Forelimb muscle (tissue), 1 donor: ENCODE data around the gene DRC3. TPM values are rescaled to one million over a fixed set of nuclear protein-coding genes. Genes with fewer than 3 reads are reported as not detected.
"Not testable (repeated sequence)": the region's sequence is repeated elsewhere in the genome, so short reads cannot be mapped to it uniquely, and the experiment has no call there.

Experiments used
- DNase-seq: peaks from one replicate; pipeline ENCODE4 v3.0.0-alpha.2; 2013; ENCODE audit warnings: low read depth
- polyA plus RNA-seq: library from polyadenylated mRNA; unstranded; fragments of 120-200 nt; gene quantifications from one replicate; pipeline ENCODE4 v1.2.1, GENCODE V29; 2013; ENCODE audit not compliant: insufficient read length

The DRC3 gene, protein sequence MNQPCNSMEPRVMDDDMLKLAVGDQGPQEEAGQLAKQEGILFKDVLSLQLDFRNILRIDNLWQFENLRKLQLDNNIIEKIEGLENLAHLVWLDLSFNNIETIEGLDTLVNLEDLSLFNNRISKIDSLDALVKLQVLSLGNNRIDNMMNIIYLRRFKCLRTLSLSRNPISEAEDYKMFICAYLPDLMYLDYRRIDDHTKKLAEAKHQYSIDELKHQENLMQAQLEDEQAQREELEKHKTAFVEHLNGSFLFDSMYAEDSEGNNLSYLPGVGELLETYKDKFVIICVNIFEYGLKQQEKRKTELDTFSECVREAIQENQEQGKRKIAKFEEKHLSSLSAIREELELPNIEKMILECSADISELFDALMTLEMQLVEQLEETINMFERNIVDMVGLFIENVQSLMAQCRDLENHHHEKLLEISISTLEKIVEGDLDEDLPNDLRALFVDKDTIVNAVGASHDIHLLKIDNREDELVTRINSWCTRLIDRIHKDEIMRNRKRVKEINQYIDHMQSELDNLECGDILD
- 6.6 TPM for polyA plus RNA-seq

DNA sequence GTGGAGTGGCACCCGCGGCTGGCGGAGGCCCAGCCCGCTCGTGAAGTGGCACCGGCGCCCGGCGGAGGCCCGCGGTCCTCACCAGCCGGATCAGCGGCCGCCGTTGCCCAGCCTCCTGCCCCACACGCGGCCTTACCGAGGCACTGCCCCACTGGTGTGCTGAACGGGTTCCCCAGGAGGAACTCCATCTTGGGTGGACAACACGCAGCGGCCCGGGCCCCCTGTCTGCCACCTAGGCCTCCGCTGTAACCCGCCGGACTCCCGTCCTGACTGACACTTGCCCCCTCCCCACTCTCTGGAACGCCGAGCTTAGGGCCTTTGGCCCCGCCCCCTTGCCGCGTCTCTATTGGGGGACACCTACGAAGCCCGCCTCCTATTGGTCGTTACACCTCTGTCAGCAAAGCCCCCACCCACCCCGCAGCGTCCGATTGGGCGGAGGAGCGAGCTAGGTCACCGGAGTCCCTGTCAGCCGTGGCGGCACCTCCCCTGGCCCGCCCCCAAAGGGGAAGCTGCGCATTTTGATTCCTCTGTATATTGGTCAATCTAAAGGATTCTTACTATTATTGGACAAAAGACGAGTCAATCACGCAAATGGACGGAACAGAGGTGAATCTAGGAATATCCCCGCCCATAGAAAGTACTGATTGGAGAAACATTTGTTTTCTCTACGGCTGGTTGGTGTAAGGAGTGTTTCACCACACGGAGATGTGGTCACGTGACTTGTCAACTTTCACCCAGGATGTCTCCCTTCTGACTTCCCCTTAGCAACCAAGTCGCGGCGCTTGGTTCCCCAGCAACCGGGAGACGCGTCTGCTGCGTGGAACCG lies at the start of gene DRC3, which contains the start of gene TOM1L2:
Gene DRC3, plus strand, starts transcription at position 737 of the 826 bp plus-strand sequence. CDS start 4,737 bp downstream, outside the sequence.
Gene TOM1L2, minus strand, starts transcription at position 275 of the 826 bp plus-strand sequence. Its CDS starts 87 bp downstream, at position 188.
- peak; percentile 100 for DNase-seq

DNA sequence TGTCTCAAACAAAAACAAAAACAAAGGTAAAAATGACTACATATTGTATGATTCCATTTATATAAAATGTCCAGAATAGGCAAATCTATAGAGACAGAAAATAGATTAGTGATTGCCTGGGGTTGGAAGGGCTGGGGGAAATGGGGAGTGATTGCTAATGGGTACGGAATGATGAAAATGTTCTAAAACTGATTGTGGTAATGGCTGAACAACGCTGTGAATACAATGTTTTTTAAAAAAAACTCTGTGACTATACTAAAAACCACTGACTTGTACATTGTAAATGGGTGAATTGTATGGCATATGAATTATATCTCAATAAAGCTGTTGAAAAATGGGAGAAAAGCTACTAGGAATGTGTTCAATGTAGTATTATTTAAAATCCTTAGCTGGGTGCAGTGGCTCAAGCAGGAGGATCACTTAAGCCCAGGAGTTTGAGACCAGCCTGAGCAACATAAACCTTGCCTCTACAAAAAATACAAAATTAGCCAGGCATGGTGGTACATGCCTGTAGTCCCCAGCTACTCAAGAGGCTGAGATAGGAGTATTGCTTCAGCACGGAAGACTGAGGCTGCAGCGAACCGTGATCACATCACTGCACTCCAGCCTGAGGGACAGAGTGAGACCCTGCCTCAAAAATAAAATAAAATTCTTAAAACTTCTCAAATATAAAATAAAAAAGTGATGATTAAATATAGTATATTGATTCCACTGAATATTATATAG lies 48.4 kb upstream of the DRC3 start:
- DNase-seq: no peak

DNA sequence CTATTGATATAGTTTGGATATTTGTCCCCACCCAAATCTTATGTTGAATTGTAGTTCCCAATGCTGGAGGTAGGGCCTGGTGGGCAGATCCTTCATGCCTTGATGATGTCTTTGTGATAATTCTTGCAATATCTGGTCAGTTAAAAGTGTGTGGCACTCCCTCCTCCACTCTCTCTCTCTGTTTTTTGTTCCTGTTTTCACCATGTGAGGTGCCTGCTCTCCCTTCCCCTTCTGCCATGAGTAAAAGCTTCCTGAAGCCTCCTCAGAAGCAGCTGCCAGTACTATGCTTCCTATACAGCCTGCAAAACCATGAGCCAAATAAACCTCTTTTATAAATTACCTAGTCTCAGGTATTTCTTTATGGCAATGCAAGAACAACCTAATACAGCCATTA lies 47.8 kb upstream of the DRC3 start:
- no peak for DNase-seq

DNA sequence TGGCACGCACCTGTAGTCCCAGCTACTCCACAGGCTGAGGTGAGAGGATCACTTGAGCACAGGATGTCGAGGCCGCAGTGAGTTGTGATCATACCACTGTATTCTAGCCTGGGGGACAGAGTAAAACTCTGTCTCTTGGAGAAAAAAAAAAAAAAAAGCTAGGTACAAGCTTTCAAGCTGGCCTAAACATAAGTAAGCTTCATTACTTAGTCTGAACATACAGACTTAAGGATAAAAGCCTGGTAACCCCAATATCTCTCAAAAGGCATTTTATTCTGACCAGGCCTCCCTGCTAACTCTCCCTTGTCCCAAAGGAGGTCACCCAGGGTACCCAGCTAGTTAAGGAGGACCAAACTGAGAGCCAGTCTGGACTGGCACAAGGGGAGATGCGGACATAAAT lies 46.6 kb upstream of the DRC3 start:
- DNase-seq: no peak

DNA sequence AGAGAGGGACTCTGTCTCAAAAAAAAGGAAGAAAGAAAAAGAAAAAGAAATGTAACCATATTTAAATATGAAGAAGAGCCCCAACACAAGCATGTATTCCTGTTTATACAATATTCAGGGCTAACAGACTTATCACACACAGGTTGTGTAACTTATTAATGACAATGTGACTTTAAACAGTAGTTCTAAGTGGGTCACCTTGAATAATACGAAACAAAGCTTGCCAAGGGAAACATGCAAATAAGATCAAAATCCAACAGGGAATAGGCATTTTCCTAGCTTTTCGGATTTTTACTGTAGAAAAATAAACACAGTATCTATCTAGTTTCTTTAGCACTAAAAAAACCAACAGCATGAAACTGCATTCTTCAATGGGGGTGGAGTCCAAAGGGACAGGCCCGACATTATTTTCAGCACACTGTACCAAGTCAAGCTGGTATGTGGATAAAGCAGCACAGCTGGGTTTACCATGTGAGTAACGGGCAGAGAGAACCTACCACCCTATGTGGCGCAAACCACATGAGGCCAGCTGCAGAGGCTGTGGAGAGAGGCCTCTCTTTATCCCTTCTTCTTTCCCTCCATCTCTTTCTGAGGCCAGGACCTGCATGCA lies 45.7 kb upstream of the DRC3 start:
- no peak for DNase-seq

DNA sequence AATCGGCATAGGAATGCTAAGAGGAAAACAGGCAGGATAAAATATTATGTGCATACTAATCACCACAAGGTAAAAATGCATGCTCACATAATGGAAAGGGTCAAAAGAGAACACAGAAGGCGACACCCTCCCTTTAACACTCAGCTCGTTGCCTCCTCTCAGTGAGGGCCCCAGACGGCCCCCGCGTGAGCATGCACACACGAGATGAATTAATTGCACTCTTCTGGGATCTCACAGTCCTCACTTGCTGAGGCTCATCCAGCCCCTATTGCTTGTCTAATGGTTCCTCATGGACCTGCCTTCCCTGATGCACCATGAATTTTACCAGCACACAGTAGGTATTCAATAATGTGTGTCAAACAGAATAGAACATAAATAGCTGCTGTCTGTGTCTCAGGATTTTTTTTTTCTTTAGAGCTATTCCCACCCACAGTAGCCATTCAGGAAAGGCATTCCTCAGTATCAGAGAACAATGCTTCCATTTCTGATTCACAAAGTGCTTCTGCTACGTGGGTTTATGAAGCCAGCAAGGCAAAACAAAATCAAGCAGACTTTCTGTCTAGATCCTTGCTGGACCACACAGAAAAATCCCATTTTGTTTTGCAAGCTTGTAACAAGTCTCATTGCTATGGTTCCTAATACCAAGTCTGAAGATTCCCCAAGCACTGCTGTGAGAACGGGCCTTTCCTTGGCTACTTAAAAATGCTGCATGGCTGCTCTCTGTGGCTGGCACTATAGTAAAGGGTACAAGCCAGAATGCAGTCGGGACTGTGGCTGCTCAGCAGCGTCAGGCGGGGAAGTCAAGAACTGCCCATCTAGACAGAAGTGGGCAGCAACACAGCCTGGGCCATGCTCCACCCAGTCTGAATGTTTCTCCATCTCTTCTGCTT lies 44.0 kb upstream of the DRC3 start:
- DNase-seq: no peak

DNA sequence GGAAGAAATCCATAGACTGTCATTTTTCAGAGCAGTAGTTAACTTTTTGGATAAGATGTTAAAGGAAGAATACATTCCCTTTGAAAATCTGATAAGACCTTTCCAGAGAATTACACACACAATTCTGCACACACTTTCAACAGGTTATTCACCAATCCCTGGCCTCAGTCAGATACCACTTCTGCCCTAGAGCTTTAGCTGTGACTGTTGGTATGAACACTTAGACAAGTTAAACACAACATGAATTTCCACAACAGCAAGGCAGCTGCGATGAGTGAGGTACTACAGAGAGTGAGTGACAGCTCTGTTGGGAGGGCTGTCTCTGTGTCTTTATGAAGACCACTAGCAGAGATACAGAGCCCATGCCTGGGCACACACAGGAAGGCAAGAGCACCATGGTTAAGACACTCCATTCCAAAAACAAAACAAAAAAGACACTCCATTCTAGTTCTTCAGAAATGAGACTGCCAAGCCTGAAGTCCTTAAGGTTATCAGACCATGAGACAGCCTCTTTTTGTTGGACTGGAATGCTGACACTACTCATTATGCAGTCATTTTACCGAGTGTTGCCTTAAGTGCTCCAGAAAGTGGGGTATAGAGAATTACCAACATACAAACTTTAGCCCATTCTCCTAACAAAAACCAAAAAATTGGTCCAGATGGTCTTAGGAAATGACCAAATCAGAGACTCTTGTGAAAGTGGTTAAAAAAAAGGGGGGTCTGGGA lies 42.8 kb upstream of the DRC3 start:
- no peak for DNase-seq

DNA sequence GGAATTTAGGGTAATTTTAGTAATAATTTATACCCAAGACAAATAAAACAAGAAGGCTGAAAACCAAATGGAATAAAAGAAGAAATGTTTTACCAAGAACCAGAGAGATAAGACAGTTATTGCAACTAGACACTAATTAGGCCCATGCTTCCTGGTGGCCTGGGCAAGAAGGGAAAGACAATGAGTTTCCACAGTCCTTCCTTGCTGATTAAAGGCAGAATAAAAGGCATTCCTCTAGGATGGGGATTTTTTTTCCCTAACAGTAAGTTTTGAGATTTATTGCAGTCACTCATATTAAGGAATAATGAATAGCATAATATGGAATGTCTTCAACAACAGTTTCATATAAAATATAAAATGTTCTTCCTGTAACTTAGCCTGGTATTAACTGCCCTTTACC lies 42.0 kb upstream of the DRC3 start:
- no peak for DNase-seq

DNA sequence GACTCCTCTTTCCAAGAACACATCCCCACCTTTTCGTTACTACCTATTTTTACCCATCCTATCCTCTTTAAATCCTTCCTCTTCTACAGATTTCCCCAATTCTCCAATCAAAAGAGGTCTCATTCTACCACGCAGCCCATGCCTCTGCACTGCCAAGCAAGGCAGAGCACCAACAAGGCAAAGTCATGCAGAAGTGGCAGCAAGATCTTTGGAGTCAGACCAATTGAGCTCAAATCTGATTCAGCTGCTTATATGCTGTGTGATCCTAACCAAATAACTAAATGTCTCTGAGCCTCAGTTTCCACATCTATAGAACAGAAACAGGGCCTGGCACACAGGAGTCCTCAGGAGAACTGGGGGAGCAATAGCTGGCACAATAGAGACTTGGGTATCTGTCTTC lies 41.5 kb upstream of the DRC3 start:
- no peak for DNase-seq

DNA sequence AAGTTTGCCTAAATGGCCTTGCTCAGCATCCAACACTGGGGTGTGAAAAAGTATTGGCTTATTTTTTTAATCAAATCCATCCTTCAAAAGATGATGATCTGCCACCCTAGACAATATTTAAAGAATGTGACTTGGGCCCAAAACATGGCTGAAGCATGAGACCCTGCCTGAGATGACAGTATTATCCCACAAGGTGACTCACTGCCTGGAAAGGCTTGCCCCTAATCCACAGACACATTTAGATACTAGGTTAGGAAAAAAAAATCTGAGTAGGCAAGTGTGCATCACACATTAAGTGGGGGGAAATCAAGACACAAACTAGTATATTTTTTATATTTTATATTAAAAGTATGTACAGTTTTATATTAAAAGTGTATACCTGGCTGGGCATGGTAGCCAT lies 38.9 kb upstream of the DRC3 start:
- DNase-seq: no peak

DNA sequence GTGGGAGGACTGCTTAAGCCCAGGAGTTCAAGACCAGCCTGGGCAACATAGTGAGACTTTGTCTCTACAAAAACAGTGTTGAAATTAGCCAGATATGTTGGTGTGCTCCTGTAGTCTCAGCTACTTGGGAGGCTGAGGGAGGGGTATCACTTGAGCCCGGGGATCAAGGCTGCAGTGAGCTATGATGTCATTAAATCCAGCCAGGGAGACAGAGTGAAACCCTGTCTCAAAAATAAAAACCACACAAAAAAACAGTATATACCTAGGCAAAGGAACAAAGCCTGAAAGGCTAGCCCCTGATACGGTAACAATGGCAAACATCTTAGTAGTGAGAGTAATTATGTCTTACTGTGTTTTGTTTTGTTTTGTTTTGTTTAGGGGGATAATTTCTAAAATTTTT lies 38.4 kb upstream of the DRC3 start:
- no peak for DNase-seq

DNA sequence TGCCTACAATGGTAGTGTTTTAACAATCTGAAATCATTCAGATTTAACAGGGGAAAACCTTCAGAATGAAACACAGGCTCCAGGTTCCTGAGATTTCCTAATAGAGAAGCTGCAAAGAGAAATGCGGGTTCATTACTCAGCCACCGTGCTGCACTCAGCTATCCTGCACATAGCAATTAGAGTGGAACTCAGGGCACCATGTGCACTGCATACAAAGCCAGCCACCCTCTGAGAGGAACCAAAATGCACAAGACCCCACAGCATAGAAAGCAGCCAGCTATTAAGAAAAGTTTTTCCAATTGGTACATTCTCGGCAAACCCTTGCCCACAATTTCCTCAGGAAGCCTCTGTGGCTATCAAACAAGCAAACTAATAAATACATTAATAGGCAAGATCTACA lies 37.9 kb upstream of the DRC3 start:
- DNase-seq: no peak

DNA sequence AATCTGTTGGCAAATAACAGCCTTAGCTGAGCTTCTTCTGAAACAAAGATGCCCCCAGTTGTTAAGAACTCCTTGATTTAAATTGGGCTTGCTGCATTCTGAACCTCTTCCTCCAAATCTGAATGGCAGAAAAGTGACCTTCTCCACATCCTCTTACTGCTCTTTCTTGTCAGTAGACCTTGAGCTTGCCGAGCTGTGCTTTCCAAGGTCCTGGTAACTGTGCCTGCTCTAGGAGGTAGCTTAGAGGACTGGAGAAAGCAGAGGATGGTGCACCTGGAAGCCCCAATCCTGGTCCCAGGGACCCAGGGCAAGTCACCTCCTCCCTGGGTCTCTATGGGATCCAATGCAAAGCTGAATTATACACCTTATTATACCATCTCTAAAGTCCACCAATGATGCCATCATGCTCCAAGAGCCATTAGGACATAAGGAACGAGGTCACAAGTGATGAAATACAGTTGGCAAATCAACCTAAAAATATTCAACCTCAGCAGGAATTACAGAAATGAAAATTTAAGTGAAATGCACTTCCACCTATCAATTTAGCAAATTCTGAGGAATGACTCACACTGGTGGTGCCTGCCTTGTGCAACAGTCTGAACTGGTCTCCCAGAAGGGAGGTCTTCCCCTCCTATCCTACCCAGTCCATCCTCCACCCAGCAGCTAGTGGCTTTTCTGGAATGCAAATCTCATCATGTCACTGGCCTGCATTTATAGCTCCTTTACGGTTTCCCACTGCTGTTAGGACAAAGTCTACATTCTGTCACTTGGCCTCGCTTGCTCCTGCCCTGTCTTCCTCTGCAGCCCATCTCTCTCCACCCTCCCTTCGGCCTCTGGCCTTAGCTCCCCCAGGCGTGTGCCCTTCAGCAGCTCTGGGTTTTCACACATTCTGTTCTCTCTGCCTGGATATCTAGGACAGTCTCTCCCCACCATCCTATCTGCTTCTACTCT lies 37.1 kb upstream of the DRC3 start:
- DNase-seq: no peak

DNA sequence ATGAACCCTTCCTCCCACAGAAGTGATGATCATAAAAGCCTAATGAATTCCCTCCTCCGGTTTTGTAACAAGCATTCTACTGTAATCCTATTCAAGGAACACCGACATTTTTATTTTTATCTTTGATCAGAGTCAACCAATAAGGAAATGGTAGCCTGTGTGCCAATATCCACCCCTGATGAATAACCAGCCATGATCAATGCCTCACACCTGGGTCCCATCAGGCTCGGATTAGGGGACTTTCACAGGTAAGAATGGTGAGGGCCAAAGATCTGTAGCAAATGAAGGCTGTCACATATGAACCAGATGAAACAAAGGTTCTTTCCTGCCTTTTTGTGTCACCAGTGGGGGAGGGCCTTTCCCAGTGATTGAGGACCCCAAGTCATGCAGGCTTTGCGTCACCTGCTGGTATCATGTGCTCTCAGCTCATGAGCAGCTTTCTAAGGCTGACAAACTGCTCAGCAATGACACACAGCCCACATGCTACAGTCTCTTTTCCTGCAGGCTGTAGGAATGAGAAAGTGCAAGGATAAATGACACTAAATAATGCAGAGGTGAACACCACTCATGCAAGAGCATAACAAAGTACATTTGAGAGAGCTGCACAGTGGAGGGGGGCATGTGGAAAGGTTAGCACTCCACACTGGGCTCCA lies 35.3 kb upstream of the DRC3 start:
- DNase-seq: no peak

DNA sequence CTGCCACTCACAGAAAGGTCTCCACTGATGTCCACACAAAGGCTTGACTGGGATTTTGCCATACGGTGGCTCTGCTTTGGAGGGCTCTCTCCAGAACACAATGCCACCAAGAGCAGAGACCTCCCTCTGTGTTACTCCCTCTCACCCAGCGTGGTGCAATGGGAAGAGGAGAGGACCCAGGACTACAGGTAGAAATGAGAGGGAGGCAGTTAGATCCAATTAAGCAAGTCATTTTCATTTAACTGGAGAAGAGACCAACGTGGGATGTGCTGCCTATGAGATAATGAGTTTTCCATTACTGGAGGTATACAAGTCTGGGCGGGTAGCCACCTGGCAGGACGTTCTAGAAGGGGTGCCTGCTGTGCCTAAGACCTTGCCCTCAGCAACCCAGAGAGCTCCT lies 34.7 kb upstream of the DRC3 start:
- DNase-seq: no peak

DNA sequence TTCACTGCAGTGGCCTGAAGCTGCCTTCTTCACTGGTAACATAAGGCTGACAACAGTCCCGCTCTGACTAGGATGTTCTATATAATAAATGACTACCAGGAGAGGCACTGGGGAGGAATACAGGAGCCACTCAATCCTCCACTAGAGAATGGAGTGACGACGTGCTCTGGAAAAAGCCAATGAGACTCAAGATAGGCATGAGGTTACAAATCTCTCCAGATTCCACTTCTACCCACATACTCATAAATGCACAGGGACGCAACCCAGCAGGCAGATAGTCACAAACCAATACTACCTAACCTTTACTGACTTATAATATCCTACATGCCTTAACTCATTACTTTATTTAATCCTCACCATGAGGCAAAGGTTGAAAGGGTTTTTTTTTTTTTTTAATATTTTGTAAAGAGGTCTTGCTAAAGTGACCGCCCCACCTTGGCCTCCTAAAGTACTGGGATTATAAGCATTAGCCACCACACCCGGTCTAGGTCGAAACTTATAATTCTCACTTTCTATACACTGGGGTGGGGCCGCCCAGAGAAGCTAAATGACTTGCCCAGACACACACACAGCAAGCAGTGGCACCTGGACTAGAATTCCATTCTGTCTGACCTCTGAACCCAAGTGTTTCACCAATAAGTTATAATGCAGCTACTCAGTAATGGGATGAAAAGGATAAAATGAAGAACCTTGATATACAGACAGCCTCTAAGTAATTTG lies 34.1 kb upstream of the DRC3 start:
- no peak for DNase-seq

DNA sequence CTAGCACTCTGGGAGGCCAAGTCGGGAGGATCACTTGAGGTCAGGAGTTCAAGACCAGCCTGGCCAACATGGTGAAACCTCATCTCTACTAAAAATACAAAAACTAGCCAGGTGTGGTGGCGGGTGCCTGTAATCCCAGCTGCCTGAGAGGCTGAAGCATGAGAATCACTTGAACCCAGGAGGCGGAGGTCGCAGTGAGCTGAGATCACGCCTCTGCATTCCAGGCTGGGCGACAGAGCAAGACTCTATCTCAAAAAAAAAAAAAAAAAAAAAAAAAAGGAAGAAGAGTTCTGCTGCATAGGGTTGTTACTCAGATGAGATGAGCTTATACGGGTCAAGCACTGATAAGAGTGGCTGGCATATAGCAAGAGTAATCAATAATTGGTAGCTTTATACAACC lies 32.7 kb upstream of the DRC3 start:
- DNase-seq: not testable (repeated sequence)
